ENCODE results near the gene MT1B. TPM values are rescaled to one million over a fixed set of nuclear protein-coding genes. Genes with fewer than 3 reads are reported as not detected.

MT1B gene
- total RNA-seq, 1 experiment from 2014 or later: not detected

DNA sequence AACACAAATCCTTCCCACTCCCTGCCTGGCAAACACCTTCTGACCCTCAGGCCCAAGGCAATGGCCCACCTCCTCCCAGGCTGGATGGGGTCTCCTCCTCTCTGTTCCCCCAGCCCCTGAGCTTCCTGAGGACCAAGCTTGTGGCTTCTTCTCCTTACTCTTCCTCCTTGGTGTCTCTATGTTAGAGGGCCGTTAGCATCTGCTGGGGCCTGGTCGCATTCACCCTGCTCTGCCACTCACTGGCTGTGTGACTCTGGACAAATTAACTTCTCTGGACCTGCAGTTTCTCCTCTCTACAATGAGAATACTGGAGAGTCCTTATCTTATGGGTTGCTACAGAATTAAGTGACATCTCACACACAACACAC is 44.0 kb upstream of the MT1B start:
- H3K4me1 Mint-ChIP-seq: peaks cover 29 to 35% of the 10 kb centered on the region in 2 experiments
- Histone ChIP-seq H2AFZ (ENCODE audit: low read length) (no peak overlapping the region), H2BK20ac (ENCODE audit: low read depth, low read length, poor library complexity, severe bottlenecking) (no peak overlapping the region), H4K20me1 (ENCODE audit: control insufficient read depth, insufficient read depth, insufficient read length) (no peaks in the 10 kb centered on the region), H2BK5ac (ENCODE audit: insufficient read length, low read length) (no peak overlapping the region), H2AK5ac (ENCODE audit: insufficient read length, low read length) (no peak overlapping the region), H3K4ac (ENCODE audit: low read depth, low read length) (no peak overlapping the region), H3K27me3 (ENCODE audit: insufficient read depth, low read length) (peaks cover 21% of the 10 kb centered on the region; the same call in 1 of the 2 replicates), H3K56ac (ENCODE audit: insufficient read length, low read depth, low read length) (no peak overlapping the region), H2BK15ac (ENCODE audit: low read depth, low read length) (no peak overlapping the region), H3K4me1 (ENCODE audit: insufficient read depth, low read length) (peaks cover 6% of the 10 kb centered on the region; the same call in 1 of the 2 replicates), H3K23ac (ENCODE audit: insufficient read length, low read depth, low read length) (no peak overlapping the region), H3K18ac (ENCODE audit: insufficient read length, low read depth, low read length) (no peak overlapping the region), H2BK12ac (ENCODE audit: insufficient read length, low read depth, low read length) (no peak overlapping the region), H3K79me1 (ENCODE audit: insufficient read depth, low read depth, low read length, poor library complexity, severe bottlenecking) (no peaks in the 10 kb centered on the region), H3K9me3 (ENCODE audit: control insufficient read depth, low read depth, low read length) (no peaks in the 10 kb centered on the region), H3K79me2 (ENCODE audit: insufficient read depth, low read length) (no peaks in the 10 kb centered on the region), H4K5ac (ENCODE audit: insufficient read length, low read depth, low read length) (no peak overlapping the region), H3K4me2 (ENCODE audit: insufficient read depth, insufficient read length, low read length) (peak overlapping the region; percentile 73), H3K27ac (ENCODE audit: insufficient read length, low read depth, low read length) (no peak overlapping the region), H3K9ac (ENCODE audit: extremely low read depth, insufficient read length, low read length) (no peak overlapping the region), H2BK120ac (ENCODE audit: low read depth, low read length, poor library complexity, severe bottlenecking) (no peak overlapping the region), H4K91ac (ENCODE audit: insufficient read length, low read depth, low read length) (no peak overlapping the region), H4K8ac (replicated peaks; ENCODE audit: insufficient read length, low read depth, low read length) (no peak overlapping the region), H3T11ph (ENCODE audit: low read length) (no peak overlapping the region), H3K14ac (ENCODE audit: insufficient read depth, low read length) (no peak overlapping the region), H3K23me2 (ENCODE audit: insufficient read length, low read depth, low read length, poor library complexity, severe bottlenecking) (peaks cover 8% of the 10 kb centered on the region)
- no peak overlapping the region for H3K27ac Mint-ChIP-seq
- WGBS (ENCODE audit: extremely low coverage, insufficient read length, low lambda C conversion rate): no CpG with 5 or more reads among the region's 2 CpGs
- DNase-seq: no peak
- peaks cover 76% of the 10 kb centered on the region for H3K27me3 Mint-ChIP-seq (ENCODE audit: low read depth)
- no peak for TF ChIP-seq CTCF (conservative IDR thresholded peaks at IDR 0.05)
- H3K9me3 Mint-ChIP-seq: no peaks in the 10 kb centered on the region
- peak overlapping the region; percentile 42 to 64; a peak in 3 of 5 replicates for H3K4me3 Mint-ChIP-seq
- H3K36me3 Mint-ChIP-seq (ENCODE audit: insufficient read depth in 1 of 3, low read depth in 3 of 3): no peaks in the 10 kb centered on the region

All from H9 (cell line).